ENCODE measurements around the gene MUC20.

DNA sequence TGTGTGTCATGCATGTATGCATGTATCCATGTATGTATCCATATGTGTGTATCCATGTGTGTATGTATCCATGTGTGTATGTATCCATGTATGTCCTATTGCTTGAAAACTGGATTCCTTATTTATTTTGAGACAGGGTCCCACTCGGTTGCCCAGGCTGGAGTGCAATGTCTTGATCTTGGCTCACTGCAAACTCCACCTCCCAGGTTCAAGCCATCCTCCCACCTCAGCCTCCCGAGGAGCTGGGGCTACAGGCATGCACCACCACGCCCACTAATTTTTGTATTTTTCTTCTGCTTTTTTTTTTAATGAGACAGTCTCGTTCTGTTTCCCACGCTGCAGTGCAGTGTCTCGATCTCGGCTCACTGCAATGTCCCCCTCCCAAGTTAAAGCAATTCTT lies 34.1 kb downstream of the MUC20 start:
- TF ChIP-seq CTCF (IDR thresholded peaks at IDR 0.05), result no peak
- TF ChIP-seq POLR2A (IDR thresholded peaks at IDR 0.05), result no peak
- TF ChIP-seq EP300 (IDR thresholded peaks at IDR 0.05), result no peak
- no peak for TF ChIP-seq POLR2AphosphoS5 (IDR thresholded peaks at IDR 0.05)
